ENCODE results near the gene OAS2.

The OAS2 gene

GRCh38 chr12:113060336-113060960, 82.1 kb downstream of the OAS2 start:
- DNase-seq: no peak

- DNase-seq: no peak
These were observed 82.9 kb downstream of the OAS2 start for GRCh38 chr12:113061061-113061694.
